Thymus (tissue), 11 donors: ENCODE data around the gene SLPI. TPM values are rescaled to one million over a fixed set of nuclear protein-coding genes. Genes with fewer than 3 reads are reported as not detected.

Experiments used
- DNase-seq, 9 donors: peaks; one replicate each; pipeline ENCODE4 v3.0.0-alpha.2; 2013; ENCODE audit warnings: low spot score in 9 of 9, low read depth in 6 of 9, missing footprints in 1 of 9
- H3K27ac ChIP-seq, 2 donors: one replicate each; pipeline ENCODE4 v1.5.1; 2013; ENCODE audit warnings: control low read depth in 1 of 2, low read depth in 1 of 2, low read length in 1 of 2, mild to moderate bottlenecking in 1 of 2, moderate library complexity in 1 of 2
- H3K27me3 ChIP-seq, 2 donors: one replicate each; pipeline ENCODE4 v1.5.1; 2013; ENCODE audit warnings: low read length in 1 of 2; ENCODE audit not compliant: control insufficient read depth in 2 of 2, insufficient read depth in 1 of 2
- H3K36me3 ChIP-seq, 2 donors: one replicate each; pipeline ENCODE4 v1.5.1; 2013; ENCODE audit warnings: low read length in 1 of 2, mild to moderate bottlenecking in 1 of 2, moderate library complexity in 1 of 2; ENCODE audit not compliant: control insufficient read depth in 2 of 2, insufficient read depth in 2 of 2
- H3K4me1 ChIP-seq, 2 donors: one replicate each; pipeline ENCODE4 v1.5.1; 2013; ENCODE audit warnings: low read length in 2 of 2; ENCODE audit not compliant: control insufficient read depth in 2 of 2, insufficient read depth in 2 of 2
- H3K4me3 ChIP-seq, 2 donors: one replicate each; pipeline ENCODE4 v1.5.1; 2013; ENCODE audit warnings: low read length in 2 of 2, control low read depth in 1 of 2, mild to moderate bottlenecking in 1 of 2
- H3K9me3 ChIP-seq, 2 donors: one replicate each; pipeline ENCODE4 v1.5.1; 2013; ENCODE audit warnings: low read length in 1 of 2, mild to moderate bottlenecking in 1 of 2; ENCODE audit not compliant: control insufficient read depth in 2 of 2, insufficient read depth in 1 of 2
- WGBS: extraction: QIAGEN DNeasy Blood & Tissue Kit; methylation state at CpG from one replicate; pipeline ENCODE4 v1.1.7; 2013; 5-methylcytosine and 5-hydroxymethylcytosine counted together
- polyA plus RNA-seq: library from polyadenylated mRNA; stranded (reverse); fragments of 200-250 nt; gene quantifications from one replicate; pipeline ENCODE4 v1.2.3, GENCODE V29; 2013
- total RNA-seq: library from RNA; stranded (reverse); fragments of 120-200 nt; gene quantifications from one replicate; pipeline ENCODE4 v1.2.4, GENCODE V29; 2013
- donor health status: healthy.

The SLPI gene
- total and polyA plus RNA-seq, 2 donors = 28.0 to 663 TPM

DNA sequence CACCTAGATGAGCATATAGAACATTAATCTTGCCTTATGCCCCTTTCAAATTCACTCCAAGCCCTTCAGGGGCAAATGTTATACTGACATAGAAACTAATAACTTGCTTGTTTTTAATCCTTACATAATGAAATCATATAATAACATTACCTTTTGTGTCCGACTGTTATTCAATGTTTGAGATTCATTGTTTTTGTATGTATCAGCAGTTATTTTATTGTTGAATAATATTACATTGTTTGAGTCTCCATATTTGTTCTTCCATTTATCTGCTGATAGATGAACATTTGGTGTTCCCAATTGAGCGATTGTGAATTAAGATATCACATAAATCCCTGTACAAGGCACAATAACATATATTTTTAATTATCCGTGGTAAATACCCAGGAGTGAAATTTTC is 41.5 kb downstream of the SLPI start:
- Histone ChIP-seq H3K27me3 (no peaks in the 10 kb centered on the region), H3K4me1 (no peaks in the 10 kb centered on the region), H3K9me3 (no peaks in the 10 kb centered on the region), H3K4me3 (no peak overlapping the region), H3K36me3 (no peaks in the 10 kb centered on the region), H3K27ac (no peak overlapping the region)
- no peak for DNase-seq
- 98% methylated on average over 3 of the region's 3 CpGs for WGBS

DNA sequence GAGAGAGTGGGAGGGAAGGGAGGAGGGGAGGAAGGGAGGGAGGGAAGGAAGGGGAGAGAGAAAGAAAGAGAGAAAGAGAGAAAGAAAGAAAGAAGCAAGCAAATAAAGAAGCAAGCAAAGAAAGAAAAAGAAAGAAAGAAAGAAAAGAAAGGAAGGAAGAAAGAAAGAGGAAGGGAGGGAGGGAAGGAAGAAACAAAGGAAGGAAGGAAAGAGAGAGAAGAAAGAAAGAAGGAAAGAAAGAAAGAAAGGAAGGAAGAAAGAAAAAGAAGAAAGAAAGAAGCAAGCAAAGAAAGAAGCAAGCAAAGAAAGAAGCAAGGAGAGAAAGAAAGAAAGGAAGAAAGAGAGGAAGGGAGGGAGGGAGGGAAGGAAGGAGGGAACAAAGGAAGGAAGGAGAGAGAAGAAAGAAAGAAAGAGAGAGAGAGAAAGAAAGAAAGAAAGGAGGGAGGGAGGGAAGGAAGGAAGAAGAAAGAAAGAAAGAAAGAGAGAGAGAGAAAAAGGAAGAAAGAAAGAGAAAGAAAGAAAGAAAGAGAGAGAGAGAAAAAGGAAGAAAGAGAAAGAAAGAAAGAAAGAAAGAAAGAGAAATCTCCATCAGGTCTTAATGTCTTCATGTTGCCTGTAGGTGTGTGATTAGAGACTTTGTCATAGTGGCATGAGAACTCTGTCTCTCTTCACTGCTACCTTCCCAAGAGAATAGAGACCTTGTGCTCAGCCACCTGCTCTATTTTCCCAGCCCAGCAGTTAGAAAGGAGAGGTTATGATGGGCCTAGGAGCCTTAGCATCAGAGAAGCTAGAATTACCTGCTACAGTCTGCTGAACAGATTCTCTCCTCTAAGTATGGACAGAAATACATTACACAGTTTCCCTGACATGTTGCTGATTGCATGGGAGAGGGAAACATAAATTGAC is 42.5 kb downstream of the SLPI start:
- Histone ChIP-seq H3K4me1 (no peaks in the 10 kb centered on the region), H3K27ac (no peak overlapping the region), H3K36me3 (no peaks in the 10 kb centered on the region), H3K4me3 (no peak overlapping the region), H3K9me3 (no peaks in the 10 kb centered on the region), H3K27me3 (no peaks in the 10 kb centered on the region)
- DNase-seq = no peak

DNA sequence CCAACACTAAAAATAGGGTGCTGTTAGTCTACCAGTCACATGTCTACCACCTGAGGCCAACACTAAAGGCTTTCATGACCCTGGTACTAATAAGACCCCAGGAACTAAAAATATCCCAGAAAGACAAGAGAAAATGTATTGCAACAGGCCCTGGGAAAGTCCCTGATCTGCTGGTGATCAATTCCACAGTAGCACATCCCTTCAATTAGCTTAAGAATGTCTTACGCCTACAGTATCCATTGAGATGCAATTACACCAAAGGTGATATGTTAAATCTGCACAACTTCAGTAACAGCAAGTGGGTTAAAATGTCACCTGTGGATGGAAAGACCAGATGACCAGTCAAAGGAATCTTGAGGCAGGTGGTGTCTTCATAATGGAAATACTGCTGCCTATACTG is 44.4 kb downstream of the SLPI start:
- no peak for DNase-seq
- Histone ChIP-seq H3K9me3 (no peaks in the 10 kb centered on the region), H3K27me3 (no peaks in the 10 kb centered on the region), H3K36me3 (no peaks in the 10 kb centered on the region), H3K4me1 (no peaks in the 10 kb centered on the region), H3K27ac (no peak overlapping the region), H3K4me3 (no peak overlapping the region)
- 99% methylated on average over 1 of the region's 1 CpG for WGBS

DNA sequence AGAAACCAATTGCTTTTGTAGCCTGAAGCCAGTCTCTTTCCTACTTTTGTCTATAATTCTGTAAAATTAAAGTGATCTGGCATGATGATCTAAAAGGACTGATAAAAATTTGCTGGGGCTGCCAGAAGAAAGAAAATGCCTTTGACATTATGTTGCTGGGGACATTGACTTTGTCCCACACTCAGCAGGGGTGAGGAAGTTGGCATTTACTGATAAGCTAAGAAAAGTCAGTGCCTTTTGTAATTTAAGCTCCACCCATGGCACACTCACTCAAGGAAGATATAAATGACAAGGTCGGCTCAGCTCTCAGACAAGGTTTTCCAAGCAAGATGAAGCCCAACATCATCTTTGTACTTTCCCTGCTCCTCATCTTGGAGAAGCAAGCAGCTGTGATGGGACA is 47.6 kb downstream of the SLPI start, which contains the start of gene SEMG1:
Gene SEMG1, plus strand, starts transcription at position 309 of the 400 bp plus-strand sequence. Its CDS starts 21 bp downstream, at position 330.
- DNase-seq = no peak
- Histone ChIP-seq H3K27me3 (no peaks in the 10 kb centered on the region), H3K4me1 (no peaks in the 10 kb centered on the region), H3K4me3 (no peak within 1 kb of the TSS), H3K9me3 (no peaks in the 10 kb centered on the region), H3K36me3 (no peaks in the 10 kb centered on the region), H3K27ac (no peak within 1 kb of the TSS)
- 1% methylated on average over 1 of the region's 1 CpG for WGBS

Other genes with a start within 250 kb of the SLPI start
- 0.14 TPM for gene KCNS1, start 153.4 kb downstream of the SLPI start, total RNA-seq
- 0.34 TPM for gene KCNS1, start 153.4 kb downstream of the SLPI start, polyA plus RNA-seq
- 0.52 TPM for gene WFDC5, start 139.4 kb downstream of the SLPI start, total RNA-seq
- 6.1 TPM for gene WFDC5, start 139.4 kb downstream of the SLPI start, polyA plus RNA-seq
- 1.0 TPM for gene WFDC12, start 130.1 kb downstream of the SLPI start, total RNA-seq
- gene WFDC12, start 130.1 kb downstream of the SLPI start, polyA plus RNA-seq = 6.8 TPM
- gene PI3, start 79.7 kb downstream of the SLPI start, total RNA-seq = 6.5 TPM
- gene PI3, start 79.7 kb downstream of the SLPI start, polyA plus RNA-seq = 567 TPM
- 0.24 TPM for gene SEMG1, start 47.5 kb downstream of the SLPI start, total RNA-seq
- gene SEMG1, start 47.5 kb downstream of the SLPI start, polyA plus RNA-seq = 0.78 TPM
- gene SEMG2, start 33.2 kb downstream of the SLPI start, total RNA-seq = 0.09 TPM
- gene SEMG2, start 33.2 kb downstream of the SLPI start, polyA plus RNA-seq = 0.39 TPM
- gene RBPJL, start 52.3 kb upstream of the SLPI start, total RNA-seq = not detected
- 0.07 TPM for gene RBPJL, start 52.3 kb upstream of the SLPI start, polyA plus RNA-seq
- gene MATN4, start 53.7 kb upstream of the SLPI start, total RNA-seq = 0.14 TPM
- 0.14 TPM for gene MATN4, start 53.7 kb upstream of the SLPI start, polyA plus RNA-seq
- gene SDC4, start 93.9 kb upstream of the SLPI start, total RNA-seq = 7.4 TPM
- 18.9 TPM for gene SDC4, start 93.9 kb upstream of the SLPI start, polyA plus RNA-seq
- gene SYS1, start 108.6 kb upstream of the SLPI start, total RNA-seq = 15.2 TPM
- 19.7 TPM for gene SYS1, start 108.6 kb upstream of the SLPI start, polyA plus RNA-seq
- gene TP53TG5, start 123.8 kb upstream of the SLPI start, total RNA-seq = 0.24 TPM
- gene TP53TG5, start 123.8 kb upstream of the SLPI start, polyA plus RNA-seq = 0.27 TPM
- gene DBNDD2, start 153.7 kb upstream of the SLPI start, total RNA-seq = 8.7 TPM
- 54.2 TPM for gene DBNDD2, start 153.7 kb upstream of the SLPI start, polyA plus RNA-seq
- gene PIGT, start 161.6 kb upstream of the SLPI start, total RNA-seq = 28.1 TPM
- gene PIGT, start 161.6 kb upstream of the SLPI start, polyA plus RNA-seq = 52.6 TPM
- 5.6 TPM for gene WFDC2, start 215.2 kb upstream of the SLPI start, total RNA-seq
- gene WFDC2, start 215.2 kb upstream of the SLPI start, polyA plus RNA-seq = 48.4 TPM